Measurements from ENCODE around the gene C22orf23. TPM values are rescaled to one million over a fixed set of nuclear protein-coding genes. Genes with fewer than 3 reads are reported as not detected.

C22orf23 gene
- total RNA-seq, 1 donor from 2014 or later = not detected

GRCh38 chr22:37924386-37925065, 28.9 kb downstream of the C22orf23 start:
- no peaks in the 10 kb centered on the region for H3K9me3 ChIP-seq
- TF ChIP-seq, protein P1, sequence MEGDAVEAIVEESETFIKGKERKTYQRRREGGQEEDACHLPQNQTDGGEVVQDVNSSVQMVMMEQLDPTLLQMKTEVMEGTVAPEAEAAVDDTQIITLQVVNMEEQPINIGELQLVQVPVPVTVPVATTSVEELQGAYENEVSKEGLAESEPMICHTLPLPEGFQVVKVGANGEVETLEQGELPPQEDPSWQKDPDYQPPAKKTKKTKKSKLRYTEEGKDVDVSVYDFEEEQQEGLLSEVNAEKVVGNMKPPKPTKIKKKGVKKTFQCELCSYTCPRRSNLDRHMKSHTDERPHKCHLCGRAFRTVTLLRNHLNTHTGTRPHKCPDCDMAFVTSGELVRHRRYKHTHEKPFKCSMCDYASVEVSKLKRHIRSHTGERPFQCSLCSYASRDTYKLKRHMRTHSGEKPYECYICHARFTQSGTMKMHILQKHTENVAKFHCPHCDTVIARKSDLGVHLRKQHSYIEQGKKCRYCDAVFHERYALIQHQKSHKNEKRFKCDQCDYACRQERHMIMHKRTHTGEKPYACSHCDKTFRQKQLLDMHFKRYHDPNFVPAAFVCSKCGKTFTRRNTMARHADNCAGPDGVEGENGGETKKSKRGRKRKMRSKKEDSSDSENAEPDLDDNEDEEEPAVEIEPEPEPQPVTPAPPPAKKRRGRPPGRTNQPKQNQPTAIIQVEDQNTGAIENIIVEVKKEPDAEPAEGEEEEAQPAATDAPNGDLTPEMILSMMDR (IDR thresholded peaks at IDR 0.05) = no peak
- no peak overlapping the region for H3K4me3 ChIP-seq
- H3K36me3 ChIP-seq = peaks cover 74 to 75% of the 10 kb centered on the region in 2 donors
- H3K4me1 ChIP-seq = no peaks in the 10 kb centered on the region
- H3K27ac ChIP-seq = no peak overlapping the region
- intact Hi-C loops (cut with DNase I) = no loop called here
- DNase-seq (ENCODE audit: low spot score in 2 of 2) = no peak
- no peaks in the 10 kb centered on the region for H3K27me3 ChIP-seq

DNA sequence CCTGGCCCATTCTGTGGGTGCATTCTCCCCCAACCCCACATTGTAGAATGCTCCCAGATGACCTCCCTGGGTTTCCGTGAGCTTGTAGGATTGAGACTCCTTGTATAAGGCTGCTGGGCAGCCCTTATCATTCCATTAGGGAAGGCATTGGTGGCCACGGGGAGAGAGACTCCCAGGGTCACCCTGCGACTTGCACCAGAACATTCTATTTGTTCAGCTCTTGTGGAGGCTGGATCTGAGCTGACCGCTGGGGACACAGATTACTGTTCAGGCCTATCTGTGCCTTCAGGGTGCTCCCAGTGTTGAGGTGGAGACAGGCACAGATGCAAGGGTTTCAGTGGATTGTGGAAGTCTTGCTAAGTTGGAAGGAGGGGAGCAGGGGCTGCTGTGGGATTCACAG, 29.5 kb downstream of the C22orf23 start:
- peaks cover 73 to 74% of the 10 kb centered on the region in 2 donors for H3K36me3 ChIP-seq
- no peaks in the 10 kb centered on the region for H3K9me3 ChIP-seq
- H3K4me3 ChIP-seq = no peak overlapping the region
- TF ChIP-seq, protein P1 (IDR thresholded peaks at IDR 0.05) = no peak
- no peak overlapping the region for H3K27ac ChIP-seq
- no peak for DNase-seq (ENCODE audit: low spot score in 2 of 2)
- no peaks in the 10 kb centered on the region for H3K27me3 ChIP-seq
- intact Hi-C loops (cut with DNase I) = no loop called here
- no peaks in the 10 kb centered on the region for H3K4me1 ChIP-seq

- DNase-seq (ENCODE audit: low spot score in 2 of 2) = no peak
- Histone ChIP-seq H3K27ac (no peak overlapping the region), H3K36me3 (peaks cover 73 to 74% of the 10 kb centered on the region in 2 donors), H3K9me3 (no peaks in the 10 kb centered on the region), H3K27me3 (no peaks in the 10 kb centered on the region), H3K4me1 (no peaks in the 10 kb centered on the region), H3K4me3 (no peak overlapping the region)
- intact Hi-C loops (cut with DNase I) = no loop called here
- TF ChIP-seq, protein P1 (IDR thresholded peaks at IDR 0.05) = no peak
Observed at GRCh38 chr22:37922191-37922590, 31.2 kb downstream of the C22orf23 start.

GRCh38 chr22:37920126-37920525, 33.3 kb downstream of the C22orf23 start:
- TF ChIP-seq, protein P1 (IDR thresholded peaks at IDR 0.05) = no peak
- no peak for DNase-seq (ENCODE audit: low spot score in 2 of 2)
- peaks cover 59 to 64% of the 10 kb centered on the region in 2 donors for H3K36me3 ChIP-seq
- H3K27ac ChIP-seq = no peak overlapping the region
- no peaks in the 10 kb centered on the region for H3K9me3 ChIP-seq
- intact Hi-C loops (cut with DNase I) = no loop called here
- no peak overlapping the region for H3K4me3 ChIP-seq
- no peaks in the 10 kb centered on the region for H3K4me1 ChIP-seq
- no peaks in the 10 kb centered on the region for H3K27me3 ChIP-seq

DNA sequence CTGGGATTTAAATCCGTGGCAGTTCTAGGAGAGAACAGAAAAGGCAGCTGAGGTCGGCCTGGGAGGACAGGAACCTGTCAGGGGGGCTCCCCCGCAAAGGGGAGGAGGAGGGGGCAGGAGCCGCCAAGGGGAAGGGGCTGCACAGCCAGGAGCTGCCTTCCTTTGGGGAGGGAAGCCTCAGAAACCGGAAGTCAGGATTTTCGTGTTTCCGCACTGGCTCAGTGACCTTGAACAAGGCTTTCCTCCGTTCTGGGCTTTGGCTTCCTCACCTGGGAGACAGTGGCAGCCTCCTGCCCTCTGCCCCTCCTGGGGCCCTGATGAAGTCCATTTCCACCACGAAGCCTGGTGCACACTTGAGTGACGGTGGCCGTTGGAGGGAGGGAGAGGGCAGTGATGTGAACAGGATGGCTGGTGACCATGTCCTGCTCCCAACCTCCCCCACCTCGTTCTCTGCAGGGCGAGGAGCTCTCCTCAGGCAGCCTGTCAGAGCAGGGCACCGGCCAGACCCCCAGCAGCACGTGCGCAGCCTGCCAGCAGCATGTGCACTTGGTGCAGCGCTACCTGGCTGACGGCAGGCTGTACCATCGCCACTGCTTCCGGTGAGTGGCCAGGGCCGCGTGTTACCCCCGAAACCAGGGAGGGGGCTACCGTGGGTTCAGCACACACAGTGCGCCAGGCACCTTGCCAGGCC, 34.7 kb downstream of the C22orf23 start:
- Histone ChIP-seq H3K4me1 (no peaks in the 10 kb centered on the region), H3K4me3 (no peak overlapping the region), H3K36me3 (peaks cover 46 to 66% of the 10 kb centered on the region in 2 donors), H3K27ac (no peak overlapping the region), H3K27me3 (no peaks in the 10 kb centered on the region), H3K9me3 (no peaks in the 10 kb centered on the region)
- no peak for DNase-seq (ENCODE audit: low spot score in 2 of 2)
- intact Hi-C loops (cut with DNase I) = no loop called here
- TF ChIP-seq, protein P1 (IDR thresholded peaks at IDR 0.05) = no peak

Measured in ascending aorta (tissue), 2 donors.